ENCODE measurements around the gene STPG1.

DNA sequence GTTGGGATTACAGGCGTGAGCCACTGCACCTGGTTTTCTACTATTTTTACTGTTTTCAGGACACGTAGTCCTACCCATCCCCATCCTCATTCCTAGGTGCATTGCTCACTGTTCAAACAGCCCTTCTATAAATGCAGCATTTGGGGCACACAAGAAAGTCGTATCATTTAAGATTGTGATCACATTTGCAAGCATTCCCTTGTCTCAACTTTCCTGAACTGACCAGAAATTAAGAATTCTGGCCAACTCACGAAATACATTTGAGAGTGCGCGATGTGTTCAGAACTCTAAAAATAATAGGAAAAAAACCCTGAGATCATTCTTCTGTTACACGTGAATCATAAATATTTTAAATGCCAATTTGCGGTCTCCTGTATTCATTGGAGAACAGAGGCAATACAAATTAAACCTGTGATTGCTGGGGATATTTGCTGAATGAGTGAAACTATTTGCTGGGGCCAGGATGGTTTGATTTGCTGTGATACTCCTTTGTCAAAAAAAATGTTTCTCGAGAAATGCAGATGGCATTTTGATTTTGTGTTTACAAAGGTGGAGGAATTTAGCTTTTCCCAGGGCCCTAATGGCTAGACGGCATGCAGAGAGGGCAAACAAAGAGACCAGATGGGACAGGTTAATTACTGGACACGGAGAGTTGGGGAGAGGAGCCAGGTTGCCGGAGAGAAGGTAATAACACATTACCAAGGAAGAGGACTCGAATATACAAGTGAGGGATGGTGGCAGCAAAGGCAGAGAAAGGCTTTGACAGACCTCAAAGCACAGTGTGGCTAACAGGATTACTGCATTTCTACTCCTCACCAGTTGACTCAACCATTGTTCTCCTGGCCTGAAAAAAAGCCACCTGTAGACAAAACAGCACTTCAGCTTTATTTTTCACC lies 38.4 kb downstream of the STPG1 start:
- no peak for TF ChIP-seq CTCF (IDR thresholded peaks at IDR 0.05)
- no peak for TF ChIP-seq POLR2AphosphoS5 (IDR thresholded peaks at IDR 0.05; ENCODE audit: insufficient read depth in 1 of 2, low read depth in 1 of 2)

Data from vagina (tissue), 2 donors.